ENCODE data around the gene ARVCF.

ARVCF gene

GRCh38 chr22:20063271-20064139 lies 46.9 kb upstream of the ARVCF start:
- Histone ChIP-seq H3K27ac (no peak overlapping the region), H3K4me3 (no peak overlapping the region), H3K27me3 (no peaks in the 10 kb centered on the region), H3K4me1 (no peaks in the 10 kb centered on the region), H3K9me3 (no peaks in the 10 kb centered on the region), H3K36me3 (peaks cover 28 to 73% (median 52%) of the 10 kb centered on the region in 3 donors)
- intact Hi-C loops (cut with DNase I; ENCODE audit: low total_unique reads), result no loop called here
- DNase-seq, result no peak
- TF ChIP-seq, protein P1, sequence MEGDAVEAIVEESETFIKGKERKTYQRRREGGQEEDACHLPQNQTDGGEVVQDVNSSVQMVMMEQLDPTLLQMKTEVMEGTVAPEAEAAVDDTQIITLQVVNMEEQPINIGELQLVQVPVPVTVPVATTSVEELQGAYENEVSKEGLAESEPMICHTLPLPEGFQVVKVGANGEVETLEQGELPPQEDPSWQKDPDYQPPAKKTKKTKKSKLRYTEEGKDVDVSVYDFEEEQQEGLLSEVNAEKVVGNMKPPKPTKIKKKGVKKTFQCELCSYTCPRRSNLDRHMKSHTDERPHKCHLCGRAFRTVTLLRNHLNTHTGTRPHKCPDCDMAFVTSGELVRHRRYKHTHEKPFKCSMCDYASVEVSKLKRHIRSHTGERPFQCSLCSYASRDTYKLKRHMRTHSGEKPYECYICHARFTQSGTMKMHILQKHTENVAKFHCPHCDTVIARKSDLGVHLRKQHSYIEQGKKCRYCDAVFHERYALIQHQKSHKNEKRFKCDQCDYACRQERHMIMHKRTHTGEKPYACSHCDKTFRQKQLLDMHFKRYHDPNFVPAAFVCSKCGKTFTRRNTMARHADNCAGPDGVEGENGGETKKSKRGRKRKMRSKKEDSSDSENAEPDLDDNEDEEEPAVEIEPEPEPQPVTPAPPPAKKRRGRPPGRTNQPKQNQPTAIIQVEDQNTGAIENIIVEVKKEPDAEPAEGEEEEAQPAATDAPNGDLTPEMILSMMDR (IDR thresholded peaks at IDR 0.05), result no peak

- peaks cover 28 to 81% (median 52%) of the 10 kb centered on the region in 3 donors for H3K36me3 ChIP-seq
- no peak overlapping the region for H3K27ac ChIP-seq
- no peaks in the 10 kb centered on the region for H3K27me3 ChIP-seq
- H3K9me3 ChIP-seq, result no peaks in the 10 kb centered on the region
- no peak for DNase-seq
- intact Hi-C loops (cut with DNase I; ENCODE audit: low total_unique reads), result no loop called here
- no peaks in the 10 kb centered on the region for H3K4me1 ChIP-seq
- TF ChIP-seq, protein P1 (IDR thresholded peaks at IDR 0.05), result no peak
- no peak overlapping the region for H3K4me3 ChIP-seq
These were observed 46.1 kb upstream of the ARVCF start for GRCh38 chr22:20062766-20063083.

DNA sequence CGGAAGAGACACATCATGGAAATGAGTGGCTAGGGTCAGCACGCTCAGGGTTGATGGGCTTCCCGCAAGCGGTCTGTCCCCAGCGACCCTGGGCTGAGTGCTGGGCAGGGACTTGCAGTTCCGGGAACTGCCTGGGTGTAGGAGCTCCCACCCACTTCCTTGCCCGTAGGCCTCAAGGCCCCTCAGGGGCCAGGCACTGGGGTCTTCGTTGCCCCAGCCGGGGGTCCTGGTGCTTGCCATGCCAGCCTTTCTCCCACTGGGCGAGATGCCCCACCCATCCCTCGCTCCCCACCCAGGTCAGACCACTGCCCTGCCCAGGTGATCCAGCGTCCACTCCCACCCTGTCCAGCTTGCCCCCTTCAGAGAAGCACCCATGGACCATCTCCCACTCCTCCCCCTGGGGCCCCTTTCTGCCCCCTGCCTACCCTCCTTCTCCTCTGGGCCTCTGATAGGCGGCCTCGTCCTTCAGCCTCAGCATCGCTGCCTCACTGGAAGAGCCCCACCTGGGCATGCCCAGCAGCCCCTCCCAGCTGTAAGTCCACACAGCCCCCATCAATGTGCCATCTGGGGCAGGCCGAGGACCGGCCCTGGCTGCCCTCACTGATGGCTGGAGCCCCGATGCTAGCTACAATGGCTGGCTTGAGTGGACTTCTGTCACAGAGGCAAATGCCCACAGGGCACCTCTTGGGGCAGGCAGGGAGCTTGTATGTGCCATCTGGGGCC lies 45.6 kb upstream of the ARVCF start:
- intact Hi-C loops (cut with DNase I; ENCODE audit: low total_unique reads), result no loop called here
- no peaks in the 10 kb centered on the region for H3K4me1 ChIP-seq
- H3K36me3 ChIP-seq, result peaks cover 32 to 86% (median 57%) of the 10 kb centered on the region in 3 donors
- H3K27ac ChIP-seq, result no peak overlapping the region
- H3K4me3 ChIP-seq, result no peak overlapping the region
- TF ChIP-seq, protein P1 (IDR thresholded peaks at IDR 0.05), result no peak
- H3K27me3 ChIP-seq, result no peaks in the 10 kb centered on the region
- no peak for DNase-seq
- no peaks in the 10 kb centered on the region for H3K9me3 ChIP-seq

DNA sequence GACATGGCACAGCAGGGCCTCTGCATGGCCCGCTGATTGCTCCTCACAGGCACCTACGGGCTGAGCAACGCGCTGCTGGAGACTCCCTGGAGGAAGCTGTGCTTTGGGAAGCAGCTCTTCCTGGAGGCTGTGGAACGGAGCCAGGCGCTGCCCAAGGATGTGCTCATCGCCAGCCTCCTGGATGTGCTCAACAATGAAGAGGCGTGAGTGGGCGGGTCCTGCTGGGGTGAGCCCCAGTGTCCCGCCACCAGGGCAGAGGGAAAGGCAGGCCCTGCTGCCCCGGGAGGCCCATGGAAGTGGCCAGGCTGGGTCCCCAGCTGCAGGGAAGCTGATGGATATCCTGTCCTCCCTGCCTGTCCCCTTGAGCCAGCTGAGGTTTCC lies 44.8 kb upstream of the ARVCF start:
- TF ChIP-seq, protein P1 (IDR thresholded peaks at IDR 0.05), result no peak
- intact Hi-C loops (cut with DNase I; ENCODE audit: low total_unique reads), result no loop called here
- H3K27ac ChIP-seq, result no peak overlapping the region
- DNase-seq, result no peak
- no peaks in the 10 kb centered on the region for H3K4me1 ChIP-seq
- H3K27me3 ChIP-seq, result no peaks in the 10 kb centered on the region
- H3K9me3 ChIP-seq, result no peaks in the 10 kb centered on the region
- peaks cover 39 to 94% (median 65%) of the 10 kb centered on the region in 3 donors for H3K36me3 ChIP-seq
- H3K4me3 ChIP-seq, result no peak overlapping the region

DNA sequence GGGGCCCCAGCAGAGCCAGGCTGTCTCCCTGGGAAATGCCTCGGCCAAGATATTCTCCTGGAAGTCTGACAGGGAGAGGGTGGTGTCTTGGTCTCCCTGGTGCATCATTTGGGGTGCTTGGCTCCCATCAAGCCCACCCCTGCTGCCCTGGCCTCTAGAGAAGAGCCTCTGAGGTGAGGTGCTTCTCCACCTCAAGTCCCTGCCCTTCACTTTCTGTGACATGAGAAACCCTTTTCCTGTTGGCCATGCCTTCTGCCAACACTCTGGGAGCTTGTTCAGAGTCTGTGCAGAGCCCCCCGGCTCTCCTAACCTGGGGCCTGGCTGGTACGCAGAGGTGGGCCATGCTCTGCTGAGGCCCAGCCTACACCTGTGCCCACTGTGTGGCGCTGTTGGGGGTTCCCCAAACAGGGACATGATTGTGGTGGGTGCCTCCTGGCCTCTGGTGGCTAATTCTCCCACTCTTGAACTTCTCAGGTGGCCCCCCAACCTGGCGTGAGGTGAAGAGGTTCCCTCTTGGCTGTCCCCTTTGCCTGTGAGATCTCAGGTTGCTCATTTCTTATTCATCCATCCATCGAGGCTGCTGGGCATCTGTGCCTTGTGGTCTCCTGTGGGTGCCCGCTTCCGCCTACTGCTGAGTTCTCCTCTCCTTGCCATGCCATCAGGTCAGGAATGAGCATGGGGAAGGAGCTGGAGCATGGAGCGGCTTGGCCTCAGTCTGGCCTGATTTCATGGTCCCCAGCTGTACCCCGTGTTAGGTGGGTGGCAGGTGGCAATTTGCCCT lies 44.3 kb upstream of the ARVCF start:
- H3K27ac ChIP-seq, result no peak overlapping the region
- TF ChIP-seq, protein P1 (IDR thresholded peaks at IDR 0.05), result no peak
- intact Hi-C loops (cut with DNase I; ENCODE audit: low total_unique reads), result no loop called here
- no peak overlapping the region for H3K4me3 ChIP-seq
- H3K9me3 ChIP-seq, result no peaks in the 10 kb centered on the region
- no peaks in the 10 kb centered on the region for H3K27me3 ChIP-seq
- DNase-seq, result no peak
- H3K4me1 ChIP-seq, result no peaks in the 10 kb centered on the region
- H3K36me3 ChIP-seq, result peaks cover 40 to 94% (median 69%) of the 10 kb centered on the region in 3 donors
